ENCODE results near the gene ACSS2. TPM values are rescaled to one million over a fixed set of nuclear protein-coding genes. Genes with fewer than 3 reads are reported as not detected.

Gene ACSS2
- total RNA-seq, 6 experiments from 2014 or later, result 21.9 to 118 (median 45.7) TPM

GRCh38 chr20:34967421-34967820, 91.0 kb downstream of the ACSS2 start:
- Histone ChIP-seq H3K4me3 (no peak overlapping the region), H3K4me1 (peaks cover 0 to 3% (median 0%) of the 10 kb centered on the region in 4 donors), H3K9me3 (no peaks in the 10 kb centered on the region), H3K27ac (no peak overlapping the region), H3K36me3 (no peaks in the 10 kb centered on the region), H3K27me3 (no peaks in the 10 kb centered on the region)
- DNase-seq (peak in 1 of 3 donors; percentile 15), ATAC-seq (no peak)
- WGBS (ENCODE audit: insufficient coverage, low coverage, low lambda C conversion rate, missing lambda C conversion rate), result no CpG with 5 or more reads among the region's 5 CpGs
- intact Hi-C loops (cut with DNase I), result no loop called here
- TF ChIP-seq, protein P1, sequence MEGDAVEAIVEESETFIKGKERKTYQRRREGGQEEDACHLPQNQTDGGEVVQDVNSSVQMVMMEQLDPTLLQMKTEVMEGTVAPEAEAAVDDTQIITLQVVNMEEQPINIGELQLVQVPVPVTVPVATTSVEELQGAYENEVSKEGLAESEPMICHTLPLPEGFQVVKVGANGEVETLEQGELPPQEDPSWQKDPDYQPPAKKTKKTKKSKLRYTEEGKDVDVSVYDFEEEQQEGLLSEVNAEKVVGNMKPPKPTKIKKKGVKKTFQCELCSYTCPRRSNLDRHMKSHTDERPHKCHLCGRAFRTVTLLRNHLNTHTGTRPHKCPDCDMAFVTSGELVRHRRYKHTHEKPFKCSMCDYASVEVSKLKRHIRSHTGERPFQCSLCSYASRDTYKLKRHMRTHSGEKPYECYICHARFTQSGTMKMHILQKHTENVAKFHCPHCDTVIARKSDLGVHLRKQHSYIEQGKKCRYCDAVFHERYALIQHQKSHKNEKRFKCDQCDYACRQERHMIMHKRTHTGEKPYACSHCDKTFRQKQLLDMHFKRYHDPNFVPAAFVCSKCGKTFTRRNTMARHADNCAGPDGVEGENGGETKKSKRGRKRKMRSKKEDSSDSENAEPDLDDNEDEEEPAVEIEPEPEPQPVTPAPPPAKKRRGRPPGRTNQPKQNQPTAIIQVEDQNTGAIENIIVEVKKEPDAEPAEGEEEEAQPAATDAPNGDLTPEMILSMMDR (IDR thresholded peaks at IDR 0.05), result no peak
- no peak for TF ChIP-seq POLR2A (IDR thresholded peaks at IDR 0.05)

- TF ChIP-seq, protein P1 (IDR thresholded peaks at IDR 0.05), result no peak
- TF ChIP-seq POLR2A (IDR thresholded peaks at IDR 0.05), result no peak
- ATAC-seq (no peak), DNase-seq (no peak)
- Histone ChIP-seq H3K4me3 (no peak overlapping the region), H3K4me1 (peaks cover 0 to 3% (median 0%) of the 10 kb centered on the region in 4 donors), H3K27me3 (no peaks in the 10 kb centered on the region), H3K27ac (no peak overlapping the region), H3K36me3 (no peaks in the 10 kb centered on the region), H3K9me3 (no peaks in the 10 kb centered on the region)
- WGBS (ENCODE audit: insufficient coverage, low coverage, low lambda C conversion rate, missing lambda C conversion rate), result 80% methylated on average over 5 of the region's 7 CpGs
- intact Hi-C loops (cut with DNase I), result no loop called here
Measured at GRCh38 chr20:34968042-34968775, 91.8 kb downstream of the ACSS2 start.

- 80% methylated on average over 1 of the region's 7 CpGs for WGBS (ENCODE audit: insufficient coverage, low coverage, low lambda C conversion rate, missing lambda C conversion rate)
Measured at GRCh38 chr20:34970193-34970840, 93.9 kb downstream of the ACSS2 start.

DNA sequence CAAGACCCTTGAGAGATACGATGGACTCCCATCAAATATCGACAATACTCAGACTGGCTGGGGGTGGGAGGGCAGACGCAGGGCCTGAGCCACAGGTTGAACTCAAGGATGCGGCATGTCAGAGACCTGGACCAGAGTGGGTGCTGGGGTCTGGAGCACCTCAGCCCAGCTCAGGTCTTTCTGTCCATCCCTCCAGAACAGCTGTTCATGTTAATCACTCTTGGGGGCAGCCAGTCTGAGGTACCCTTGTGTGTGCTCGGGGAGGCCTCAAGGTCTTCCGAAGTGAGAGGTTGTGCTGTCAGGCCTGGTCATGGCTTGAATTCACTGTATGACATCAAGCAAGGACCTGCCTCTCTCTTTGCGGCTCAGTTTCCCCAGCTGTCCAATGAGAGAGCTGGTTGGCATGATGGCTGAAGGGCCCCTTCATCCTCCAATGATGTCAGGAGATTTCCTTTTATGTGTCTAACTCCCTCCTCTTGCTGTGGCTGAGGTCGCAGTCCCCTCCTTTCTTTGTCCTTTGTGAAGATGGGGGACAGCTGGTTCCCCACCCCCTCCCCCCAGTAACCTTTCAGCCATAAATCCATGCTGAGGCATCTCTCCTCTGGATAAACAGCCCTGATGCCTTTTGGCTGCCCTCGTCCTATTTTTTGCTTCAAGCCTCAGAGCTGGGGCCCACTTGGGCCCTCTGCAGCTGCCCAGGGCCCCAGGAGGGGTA, 94.6 kb downstream of the ACSS2 start:
- Histone ChIP-seq H3K9me3 (no peaks in the 10 kb centered on the region), H3K27me3 (no peaks in the 10 kb centered on the region), H3K36me3 (no peaks in the 10 kb centered on the region), H3K4me1 (peaks cover 0 to 3% (median 0%) of the 10 kb centered on the region in 4 donors), H3K27ac (no peak overlapping the region), H3K4me3 (no peak overlapping the region)
- no peak for TF ChIP-seq POLR2A (IDR thresholded peaks at IDR 0.05)
- TF ChIP-seq, protein P1 (IDR thresholded peaks at IDR 0.05), result no peak
- intact Hi-C loops (cut with DNase I), result no loop called here
- ATAC-seq, result no peak
- peak in 1 of 3 donors; percentile 15 for DNase-seq
- WGBS (ENCODE audit: insufficient coverage, low coverage, low lambda C conversion rate, missing lambda C conversion rate), result 86% methylated on average over 1 of the region's 9 CpGs

More at GRCh38 chr20:34970193-34970840, 93.9 kb downstream of the ACSS2 start:
- ATAC-seq (no peak), DNase-seq (peak in 1 of 3 donors; percentile 37)
- H3K4me1 ChIP-seq, result peaks cover 0 to 3% (median 0%) of the 10 kb centered on the region in 4 donors
- H3K36me3 ChIP-seq, result no peaks in the 10 kb centered on the region
- H3K27ac ChIP-seq, result no peak overlapping the region
- TF ChIP-seq, protein P1 (IDR thresholded peaks at IDR 0.05), result no peak
- TF ChIP-seq POLR2A (IDR thresholded peaks at IDR 0.05), result no peak
- H3K9me3 ChIP-seq, result no peaks in the 10 kb centered on the region
- intact Hi-C loops (cut with DNase I), result no loop called here
- no peaks in the 10 kb centered on the region for H3K27me3 ChIP-seq
- H3K4me3 ChIP-seq, result no peak overlapping the region
